ENCODE measurements around the gene EPHA8.

The EPHA8 gene

GRCh38 chr1:22619798-22620197 is 56.5 kb downstream of the EPHA8 start:
- H3K4me3 Mint-ChIP-seq = no peak overlapping the region
- H3K27me3 Mint-ChIP-seq = peaks cover 59% of the 10 kb centered on the region
- no peaks in the 10 kb centered on the region for H3K4me1 Mint-ChIP-seq (ENCODE audit: low read depth)
- no peak for DNase-seq
- no peaks in the 10 kb centered on the region for H3K9me3 Mint-ChIP-seq
- no peak overlapping the region for H3K27ac Mint-ChIP-seq
- H3K36me3 Mint-ChIP-seq (ENCODE audit: low read depth) = no peaks in the 10 kb centered on the region

GRCh38 chr1:22621761-22622160 is 58.5 kb downstream of the EPHA8 start:
- Mint-ChIP-seq H3K9me3 (no peaks in the 10 kb centered on the region), H3K4me3 (no peak overlapping the region), H3K27ac (no peak overlapping the region), H3K4me1 (ENCODE audit: low read depth) (no peaks in the 10 kb centered on the region), H3K36me3 (ENCODE audit: low read depth) (no peaks in the 10 kb centered on the region), H3K27me3 (peaks cover 67% of the 10 kb centered on the region)
- no peak for DNase-seq

- H3K27me3 Mint-ChIP-seq = peaks cover 76% of the 10 kb centered on the region
Measured at GRCh38 chr1:22625262-22625925, 62.1 kb downstream of the EPHA8 start.

GRCh38 chr1:22626237-22627157 is 63.2 kb downstream of the EPHA8 start:
- no peaks in the 10 kb centered on the region for H3K9me3 Mint-ChIP-seq
- no peaks in the 10 kb centered on the region for H3K4me1 Mint-ChIP-seq (ENCODE audit: low read depth)
- peaks cover 81% of the 10 kb centered on the region for H3K27me3 Mint-ChIP-seq
- H3K4me3 Mint-ChIP-seq = no peak overlapping the region
- no peak overlapping the region for H3K27ac Mint-ChIP-seq
- DNase-seq = no peak
- H3K36me3 Mint-ChIP-seq (ENCODE audit: low read depth) = no peaks in the 10 kb centered on the region

More at GRCh38 chr1:22625262-22625925, 62.1 kb downstream of the EPHA8 start:
- Mint-ChIP-seq H3K4me1 (ENCODE audit: low read depth) (no peaks in the 10 kb centered on the region), H3K4me3 (no peak overlapping the region), H3K36me3 (ENCODE audit: low read depth) (no peaks in the 10 kb centered on the region), H3K9me3 (no peaks in the 10 kb centered on the region), H3K27ac (no peak overlapping the region)
- DNase-seq = no peak

- no peak overlapping the region for H3K4me3 Mint-ChIP-seq
- DNase-seq = no peak
- no peaks in the 10 kb centered on the region for H3K36me3 Mint-ChIP-seq (ENCODE audit: low read depth)
- no peaks in the 10 kb centered on the region for H3K9me3 Mint-ChIP-seq
- no peak overlapping the region for H3K27ac Mint-ChIP-seq
- H3K27me3 Mint-ChIP-seq = peaks cover 85% of the 10 kb centered on the region
- H3K4me1 Mint-ChIP-seq (ENCODE audit: low read depth) = no peaks in the 10 kb centered on the region
Measured at GRCh38 chr1:22627331-22627730, 64.0 kb downstream of the EPHA8 start.

GRCh38 chr1:22628698-22629444 is 65.6 kb downstream of the EPHA8 start:
- Mint-ChIP-seq H3K36me3 (ENCODE audit: low read depth) (no peaks in the 10 kb centered on the region), H3K27ac (no peak overlapping the region), H3K9me3 (no peaks in the 10 kb centered on the region), H3K4me3 (no peak overlapping the region), H3K4me1 (ENCODE audit: low read depth) (no peaks in the 10 kb centered on the region), H3K27me3 (peaks cover 84% of the 10 kb centered on the region)
- no peak for DNase-seq

- Mint-ChIP-seq H3K4me1 (ENCODE audit: low read depth) (no peaks in the 10 kb centered on the region), H3K27ac (no peak overlapping the region), H3K9me3 (no peaks in the 10 kb centered on the region), H3K4me3 (no peak overlapping the region), H3K27me3 (peaks cover 75% of the 10 kb centered on the region), H3K36me3 (ENCODE audit: low read depth) (no peaks in the 10 kb centered on the region)
- DNase-seq = no peak
Measured at GRCh38 chr1:22629886-22630285, 66.6 kb downstream of the EPHA8 start.

GRCh38 chr1:22633697-22634463 is 70.6 kb downstream of the EPHA8 start:
- Mint-ChIP-seq H3K4me1 (ENCODE audit: low read depth) (no peaks in the 10 kb centered on the region), H3K27ac (no peak overlapping the region), H3K4me3 (no peak overlapping the region), H3K9me3 (no peaks in the 10 kb centered on the region), H3K27me3 (peaks cover 48% of the 10 kb centered on the region), H3K36me3 (ENCODE audit: low read depth) (no peaks in the 10 kb centered on the region)
- DNase-seq = no peak

GRCh38 chr1:22635436-22635835 is 72.1 kb downstream of the EPHA8 start:
- Mint-ChIP-seq H3K27ac (no peak overlapping the region), H3K27me3 (peaks cover 44% of the 10 kb centered on the region), H3K4me1 (ENCODE audit: low read depth) (no peaks in the 10 kb centered on the region), H3K36me3 (ENCODE audit: low read depth) (no peaks in the 10 kb centered on the region), H3K4me3 (no peak overlapping the region), H3K9me3 (no peaks in the 10 kb centered on the region)
- DNase-seq = no peak

- Mint-ChIP-seq H3K27ac (no peak within 1 kb of the TSS), H3K27me3 (peaks cover 39% of the 10 kb centered on the region)
Measured at GRCh38 chr1:22636353-22636752, 73.1 kb downstream of the EPHA8 start, which contains the start of gene C1QA. Gene C1QA (plus strand): TSS chr1:22636628. CDS start chr1:22637617, 989 bp downstream.

GRCh38 chr1:22636927-22637326 is 73.6 kb downstream of the EPHA8 start:
- Mint-ChIP-seq H3K27ac (no peak overlapping the region), H3K4me1 (ENCODE audit: low read depth) (no peaks in the 10 kb centered on the region), H3K9me3 (no peaks in the 10 kb centered on the region), H3K36me3 (ENCODE audit: low read depth) (no peaks in the 10 kb centered on the region), H3K27me3 (peaks cover 38% of the 10 kb centered on the region), H3K4me3 (no peak overlapping the region)
- no peak for DNase-seq

More at GRCh38 chr1:22636353-22636752, 73.1 kb downstream of the EPHA8 start, which contains the start of gene C1QA:
- H3K36me3 Mint-ChIP-seq (ENCODE audit: low read depth) = no peaks in the 10 kb centered on the region
- H3K4me1 Mint-ChIP-seq (ENCODE audit: low read depth) = no peaks in the 10 kb centered on the region
- H3K9me3 Mint-ChIP-seq = no peaks in the 10 kb centered on the region
- no peak within 1 kb of the TSS for H3K4me3 Mint-ChIP-seq
- DNase-seq = no peak

GRCh38 chr1:22637907-22638445 is 74.7 kb downstream of the EPHA8 start:
- Mint-ChIP-seq H3K27me3 (peaks cover 39% of the 10 kb centered on the region), H3K4me3 (no peak overlapping the region), H3K4me1 (ENCODE audit: low read depth) (no peaks in the 10 kb centered on the region), H3K27ac (no peak overlapping the region), H3K9me3 (no peaks in the 10 kb centered on the region), H3K36me3 (ENCODE audit: low read depth) (no peaks in the 10 kb centered on the region)
- DNase-seq = no peak

- Mint-ChIP-seq H3K4me1 (ENCODE audit: low read depth) (no peaks in the 10 kb centered on the region), H3K27me3 (peaks cover 43% of the 10 kb centered on the region), H3K9me3 (no peaks in the 10 kb centered on the region), H3K36me3 (ENCODE audit: low read depth) (no peaks in the 10 kb centered on the region), H3K27ac (no peak overlapping the region), H3K4me3 (no peak overlapping the region)
- DNase-seq = no peak
Measured at GRCh38 chr1:22638476-22639234, 75.4 kb downstream of the EPHA8 start.
